SK-N-SH treated with all-trans-retinoic acid at 6 μM for 48 hours (cell line): ENCODE results near the gene GMIP.

Experiments used
- ATAC-seq: fragments of 200-7000 bp; cut with Tn5 transposase; 3 replicates; pipeline ENCODE4 v1.9.1; 2020; ENCODE audit warnings: mild to moderate bottlenecking, moderate library complexity
- BACH2 ChIP-seq: fragments of 250-450 bp; sonication (Bioruptor Pico); IDR thresholded peaks from 2 replicates; pipeline ENCODE4 v1.9.0; 2021; ENCODE audit warnings: mild to moderate bottlenecking, borderline replicate concordance
- CSRNP3 ChIP-seq: fragments of 250-450 bp; sonication (Bioruptor Pico); IDR thresholded peaks from 2 replicates; pipeline ENCODE4 v1.5.1; 2021; ENCODE audit warnings: mild to moderate bottlenecking, moderate library complexity
- ISL1 ChIP-seq: fragments of 250-450 bp; sonication (Bioruptor Pico); IDR thresholded peaks from 2 replicates; pipeline ENCODE4 v2.1.2; 2022; ENCODE audit warnings: mild to moderate bottlenecking, moderate library complexity
- OSR1 ChIP-seq: fragments of 250-450 bp; sonication (Bioruptor Pico); IDR thresholded peaks from 2 replicates; pipeline ENCODE4 v1.8.0; 2022; ENCODE audit warnings: moderate library complexity, mild to moderate bottlenecking, inconsistent platforms
- PATZ1 ChIP-seq: fragments of 250-450 bp; sonication (Bioruptor Pico); IDR thresholded peaks from 2 replicates; pipeline ENCODE4 v1.8.0; 2020; ENCODE audit warnings: mild to moderate bottlenecking, moderate library complexity, borderline replicate concordance
- RARB ChIP-seq: fragments of 250-450 bp; sonication (Bioruptor Pico); IDR thresholded peaks from 2 replicates; pipeline ENCODE4 v1.8.0; 2021; ENCODE audit warnings: mild to moderate bottlenecking, moderate library complexity
- SNAI2 ChIP-seq: fragments of 250-450 bp; sonication (Bioruptor Pico); IDR thresholded peaks from 2 replicates; pipeline ENCODE4 v1.5.0; 2020; ENCODE audit warnings: mild to moderate bottlenecking, moderate library complexity
- TCF4 ChIP-seq: fragments of 250-450 bp; sonication (Bioruptor Pico); IDR thresholded peaks from 2 replicates; pipeline ENCODE4 v1.8.0; 2021; ENCODE audit warnings: mild to moderate bottlenecking, moderate library complexity, borderline replicate concordance
- TOX ChIP-seq: fragments of 250-450 bp; sonication (Bioruptor Pico); IDR thresholded peaks from 2 replicates; pipeline ENCODE4 v1.8.0; 2021; ENCODE audit warnings: mild to moderate bottlenecking, moderate library complexity, borderline replicate concordance
- ZC3H10 ChIP-seq: fragments of 250-450 bp; sonication (Bioruptor Pico); IDR thresholded peaks from 2 replicates; pipeline ENCODE4 v1.5.1; 2021; ENCODE audit warnings: mild to moderate bottlenecking, moderate library complexity
- ZFP3 ChIP-seq: fragments of 250-450 bp; sonication (Bioruptor Pico); IDR thresholded peaks from 2 replicates; pipeline ENCODE4 v1.5.0; 2020; ENCODE audit warnings: mild to moderate bottlenecking, moderate library complexity
- ZNF70 ChIP-seq: fragments of 450-650 bp; formaldehyde crosslinking; IDR thresholded peaks from 2 replicates; pipeline ENCODE4 v1.5.0; 2020; ENCODE audit warnings: mild to moderate bottlenecking, moderate library complexity
- ZNF8 ChIP-seq: fragments of 450-650 bp; formaldehyde crosslinking; IDR thresholded peaks from 2 replicates; pipeline ENCODE4 v1.5.0; 2020; ENCODE audit warnings: mild to moderate bottlenecking, moderate library complexity
- TF ChIP-seq, protein P1 (sequence below): fragments of 250-450 bp; sonication (Bioruptor Pico); IDR thresholded peaks from 2 replicates; pipeline ENCODE4 v1.5.0; 2020; ENCODE audit warnings: mild to moderate bottlenecking, moderate library complexity
- TF ChIP-seq, protein P2 (sequence below): fragments of 250-450 bp; sonication (Bioruptor Pico); IDR thresholded peaks from 2 replicates; pipeline ENCODE4 v1.5.1; 2020; ENCODE audit warnings: low read depth, mild to moderate bottlenecking, moderate library complexity

GMIP gene

DNA sequence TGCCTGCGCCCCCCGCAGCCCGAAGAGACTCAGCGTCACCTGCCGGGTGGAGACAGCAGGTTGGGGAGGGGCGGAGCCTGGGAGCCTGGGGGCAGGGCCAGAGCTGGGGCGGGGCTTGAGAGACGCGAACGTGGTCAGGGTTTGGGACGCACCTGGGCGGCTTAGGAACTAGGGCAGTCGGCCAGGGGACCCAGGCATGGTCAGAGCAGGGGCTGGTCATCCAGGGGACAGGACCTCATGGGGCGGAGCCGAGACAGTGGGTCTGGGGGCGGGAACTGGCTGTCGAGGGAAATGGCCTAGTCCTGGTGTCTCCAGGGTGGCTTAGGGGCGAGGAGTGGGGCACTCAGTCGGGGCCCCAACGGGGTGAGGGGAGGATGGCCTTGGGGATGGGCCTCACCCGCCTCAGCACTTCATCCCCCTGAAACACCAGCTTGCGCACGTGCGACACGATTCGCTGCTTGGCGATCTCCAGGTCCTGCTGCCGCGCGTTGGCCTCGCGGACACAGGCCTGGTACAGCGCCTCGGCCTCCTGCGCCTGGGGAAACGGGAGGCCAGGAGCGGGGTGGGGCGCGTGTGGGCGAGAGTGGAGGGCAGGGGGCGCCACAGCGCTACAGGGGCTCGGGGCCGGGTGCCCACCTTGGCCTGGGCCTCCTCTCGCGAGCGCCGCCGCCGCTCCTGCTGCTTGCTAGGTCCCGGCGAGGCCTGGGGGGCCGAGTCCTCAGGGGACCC, 5.8 kb downstream of the GMIP start (continued):
- TF ChIP-seq, protein P1, sequence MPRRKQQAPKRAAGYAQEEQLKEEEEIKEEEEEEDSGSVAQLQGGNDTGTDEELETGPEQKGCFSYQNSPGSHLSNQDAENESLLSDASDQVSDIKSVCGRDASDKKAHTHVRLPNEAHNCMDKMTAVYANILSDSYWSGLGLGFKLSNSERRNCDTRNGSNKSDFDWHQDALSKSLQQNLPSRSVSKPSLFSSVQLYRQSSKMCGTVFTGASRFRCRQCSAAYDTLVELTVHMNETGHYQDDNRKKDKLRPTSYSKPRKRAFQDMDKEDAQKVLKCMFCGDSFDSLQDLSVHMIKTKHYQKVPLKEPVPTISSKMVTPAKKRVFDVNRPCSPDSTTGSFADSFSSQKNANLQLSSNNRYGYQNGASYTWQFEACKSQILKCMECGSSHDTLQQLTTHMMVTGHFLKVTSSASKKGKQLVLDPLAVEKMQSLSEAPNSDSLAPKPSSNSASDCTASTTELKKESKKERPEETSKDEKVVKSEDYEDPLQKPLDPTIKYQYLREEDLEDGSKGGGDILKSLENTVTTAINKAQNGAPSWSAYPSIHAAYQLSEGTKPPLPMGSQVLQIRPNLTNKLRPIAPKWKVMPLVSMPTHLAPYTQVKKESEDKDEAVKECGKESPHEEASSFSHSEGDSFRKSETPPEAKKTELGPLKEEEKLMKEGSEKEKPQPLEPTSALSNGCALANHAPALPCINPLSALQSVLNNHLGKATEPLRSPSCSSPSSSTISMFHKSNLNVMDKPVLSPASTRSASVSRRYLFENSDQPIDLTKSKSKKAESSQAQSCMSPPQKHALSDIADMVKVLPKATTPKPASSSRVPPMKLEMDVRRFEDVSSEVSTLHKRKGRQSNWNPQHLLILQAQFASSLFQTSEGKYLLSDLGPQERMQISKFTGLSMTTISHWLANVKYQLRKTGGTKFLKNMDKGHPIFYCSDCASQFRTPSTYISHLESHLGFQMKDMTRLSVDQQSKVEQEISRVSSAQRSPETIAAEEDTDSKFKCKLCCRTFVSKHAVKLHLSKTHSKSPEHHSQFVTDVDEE (CRISPR knock-in tag): no peak
- TF ChIP-seq PATZ1: no peak
- TF ChIP-seq OSR1 (CRISPR knock-in tag): no peak
- TF ChIP-seq, protein P2, sequence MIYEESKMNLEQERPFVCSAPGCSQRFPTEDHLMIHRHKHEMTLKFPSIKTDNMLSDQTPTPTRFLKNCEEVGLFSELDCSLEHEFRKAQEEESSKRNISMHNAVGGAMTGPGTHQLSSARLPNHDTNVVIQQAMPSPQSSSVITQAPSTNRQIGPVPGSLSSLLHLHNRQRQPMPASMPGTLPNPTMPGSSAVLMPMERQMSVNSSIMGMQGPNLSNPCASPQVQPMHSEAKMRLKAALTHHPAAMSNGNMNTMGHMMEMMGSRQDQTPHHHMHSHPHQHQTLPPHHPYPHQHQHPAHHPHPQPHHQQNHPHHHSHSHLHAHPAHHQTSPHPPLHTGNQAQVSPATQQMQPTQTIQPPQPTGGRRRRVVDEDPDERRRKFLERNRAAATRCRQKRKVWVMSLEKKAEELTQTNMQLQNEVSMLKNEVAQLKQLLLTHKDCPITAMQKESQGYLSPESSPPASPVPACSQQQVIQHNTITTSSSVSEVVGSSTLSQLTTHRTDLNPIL (CRISPR knock-in tag): no peak

GRCh38 chr19:19637186-19637522, 6.3 kb downstream of the GMIP start:
- no peak for TF ChIP-seq PATZ1
- TF ChIP-seq CSRNP3: no peak
- TF ChIP-seq TCF4 (CRISPR knock-in tag): no peak
- TF ChIP-seq OSR1 (CRISPR knock-in tag): no peak
- TF ChIP-seq, all 23 proteins: peak for 0
- no peak for ATAC-seq

GRCh38 chr19:19636573-19637185, 6.8 kb downstream of the GMIP start:
- ATAC-seq: no peak
- TF ChIP-seq SNAI2 (no peak), ZFP3 (no peak), OSR1 (CRISPR knock-in tag) (no peak)

- TF ChIP-seq TCF4 (CRISPR knock-in tag) (no peak), ZC3H10 (CRISPR knock-in tag) (no peak)
- TF ChIP-seq, all 23 proteins: peak for 0
- no peak for ATAC-seq
Observed at GRCh38 chr19:19635313-19635702, 8.1 kb downstream of the GMIP start.

GRCh38 chr19:19634516-19635312, 8.7 kb downstream of the GMIP start:
- no peak for ATAC-seq
- TF ChIP-seq TOX (CRISPR knock-in tag) (no peak), ZNF70 (no peak), RARB (CRISPR knock-in tag) (no peak), CSRNP3 (no peak), ZFP3 (no peak), TCF4 (CRISPR knock-in tag) (no peak), ZC3H10 (CRISPR knock-in tag) (no peak), BACH2 (CRISPR knock-in tag) (no peak), ISL1 (CRISPR knock-in tag) (no peak), ZNF8 (CRISPR knock-in tag) (no peak)
- TF ChIP-seq, protein P1 (CRISPR knock-in tag): no peak
